ENCODE measurements around the gene CECR2.

DNA sequence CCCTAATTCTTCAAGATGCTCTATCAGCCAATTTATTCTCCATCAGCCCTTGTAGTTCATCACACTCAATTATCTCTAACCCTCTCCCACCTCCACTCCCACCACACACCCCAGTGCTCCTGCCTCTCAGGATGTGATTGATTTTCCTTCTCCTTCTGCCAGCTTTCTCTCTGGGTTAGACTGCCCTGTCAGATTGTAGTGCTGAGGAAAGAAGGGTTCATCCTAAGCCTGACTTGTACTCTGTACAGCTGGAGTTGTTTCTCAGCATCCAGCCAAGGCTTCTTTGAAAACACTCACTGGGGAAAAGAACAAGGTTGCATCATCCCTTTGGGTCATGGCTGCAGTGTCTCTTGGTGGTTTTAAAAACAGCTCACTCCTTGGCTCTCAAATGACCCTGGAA lies 61.2 kb downstream of the CECR2 start:
- TF ChIP-seq FOXP2 (optimal IDR thresholded peaks at IDR 0.05; ENCODE audit: borderline replicate concordance, extremely low read depth, extremely low read length, insufficient read depth) (no peak), TAF1 (IDR thresholded peaks at IDR 0.05; ENCODE audit: borderline replicate concordance, insufficient read depth, low read length) (no peak), POLR2AphosphoS5 (IDR thresholded peaks at IDR 0.05; ENCODE audit: low read depth, low read length) (no peak), SIN3A (IDR thresholded peaks at IDR 0.05; ENCODE audit: borderline replicate concordance, insufficient read depth, low read length) (no peak)
- TF ChIP-seq, protein P1, sequence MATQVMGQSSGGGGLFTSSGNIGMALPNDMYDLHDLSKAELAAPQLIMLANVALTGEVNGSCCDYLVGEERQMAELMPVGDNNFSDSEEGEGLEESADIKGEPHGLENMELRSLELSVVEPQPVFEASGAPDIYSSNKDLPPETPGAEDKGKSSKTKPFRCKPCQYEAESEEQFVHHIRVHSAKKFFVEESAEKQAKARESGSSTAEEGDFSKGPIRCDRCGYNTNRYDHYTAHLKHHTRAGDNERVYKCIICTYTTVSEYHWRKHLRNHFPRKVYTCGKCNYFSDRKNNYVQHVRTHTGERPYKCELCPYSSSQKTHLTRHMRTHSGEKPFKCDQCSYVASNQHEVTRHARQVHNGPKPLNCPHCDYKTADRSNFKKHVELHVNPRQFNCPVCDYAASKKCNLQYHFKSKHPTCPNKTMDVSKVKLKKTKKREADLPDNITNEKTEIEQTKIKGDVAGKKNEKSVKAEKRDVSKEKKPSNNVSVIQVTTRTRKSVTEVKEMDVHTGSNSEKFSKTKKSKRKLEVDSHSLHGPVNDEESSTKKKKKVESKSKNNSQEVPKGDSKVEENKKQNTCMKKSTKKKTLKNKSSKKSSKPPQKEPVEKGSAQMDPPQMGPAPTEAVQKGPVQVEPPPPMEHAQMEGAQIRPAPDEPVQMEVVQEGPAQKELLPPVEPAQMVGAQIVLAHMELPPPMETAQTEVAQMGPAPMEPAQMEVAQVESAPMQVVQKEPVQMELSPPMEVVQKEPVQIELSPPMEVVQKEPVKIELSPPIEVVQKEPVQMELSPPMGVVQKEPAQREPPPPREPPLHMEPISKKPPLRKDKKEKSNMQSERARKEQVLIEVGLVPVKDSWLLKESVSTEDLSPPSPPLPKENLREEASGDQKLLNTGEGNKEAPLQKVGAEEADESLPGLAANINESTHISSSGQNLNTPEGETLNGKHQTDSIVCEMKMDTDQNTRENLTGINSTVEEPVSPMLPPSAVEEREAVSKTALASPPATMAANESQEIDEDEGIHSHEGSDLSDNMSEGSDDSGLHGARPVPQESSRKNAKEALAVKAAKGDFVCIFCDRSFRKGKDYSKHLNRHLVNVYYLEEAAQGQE (IDR thresholded peaks at IDR 0.05; ENCODE audit: insufficient read depth in 1 of 2, low read depth in 2 of 2, low read length in 2 of 2) = no peak

All from PFSK-1 (cell line).